EH (cell line): ENCODE measurements around the gene RPTOR.
A peak's percentile ranks its signal among the peaks of the same experiment; 100 is the strongest.

Experiments
- DNase-seq: peaks from one replicate; pipeline ENCODE4 v3.0.0-alpha.2; 2015; ENCODE audit warnings: low read depth

Gene RPTOR

DNA sequence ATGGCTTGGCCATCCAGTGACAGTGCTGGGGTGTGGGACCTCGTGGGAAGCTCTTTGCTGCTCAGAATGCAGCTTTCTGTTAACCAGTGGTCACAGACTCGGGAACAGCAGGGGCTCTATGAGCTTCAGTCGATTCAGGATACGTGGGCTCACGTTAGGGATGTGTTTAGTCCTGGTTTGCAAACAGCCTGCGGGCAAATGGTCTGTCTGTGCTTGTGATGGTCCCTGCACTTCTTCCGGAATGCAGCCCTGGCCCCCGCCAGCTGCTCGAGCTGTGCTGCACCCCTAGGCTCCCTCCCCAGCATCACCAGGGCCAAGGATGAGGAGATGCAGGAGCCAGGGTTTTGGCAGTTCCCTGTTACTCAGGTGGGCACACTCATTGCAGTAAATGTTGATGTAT, 274.2 kb downstream of the RPTOR start:
- no peak for DNase-seq

- no peak for DNase-seq
Observed at GRCh38 chr17:80819422-80820164, 275.0 kb downstream of the RPTOR start.

DNA sequence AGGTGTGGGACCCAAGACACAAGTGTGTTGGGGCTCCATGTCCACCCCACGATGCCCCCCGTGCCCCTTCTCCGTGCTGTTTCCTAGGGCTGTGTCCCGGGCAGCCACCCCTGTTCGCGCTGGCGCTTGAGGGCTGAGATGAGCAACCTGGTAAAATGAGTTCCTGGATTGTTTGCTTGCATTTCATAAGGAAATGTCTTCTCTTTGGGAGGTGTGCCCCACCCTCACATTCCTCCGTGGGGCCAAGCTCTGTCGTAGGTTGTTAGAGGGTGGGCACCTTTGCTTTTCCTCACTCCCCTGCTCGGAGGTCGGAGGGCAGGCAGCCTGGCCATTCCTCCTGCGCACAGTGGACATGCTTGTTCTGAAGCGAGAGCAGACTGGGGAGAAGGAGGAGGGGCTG, 275.7 kb downstream of the RPTOR start:
- DNase-seq: no peak

GRCh38 chr17:80821546-80821945, 276.9 kb downstream of the RPTOR start:
- no peak for DNase-seq

- no peak for DNase-seq
Observed at GRCh38 chr17:80822021-80822699, 277.5 kb downstream of the RPTOR start.

GRCh38 chr17:80822700-80823410, 278.2 kb downstream of the RPTOR start:
- DNase-seq: peak; percentile 61

GRCh38 chr17:80824549-80825470, 280.2 kb downstream of the RPTOR start:
- no peak for DNase-seq

DNA sequence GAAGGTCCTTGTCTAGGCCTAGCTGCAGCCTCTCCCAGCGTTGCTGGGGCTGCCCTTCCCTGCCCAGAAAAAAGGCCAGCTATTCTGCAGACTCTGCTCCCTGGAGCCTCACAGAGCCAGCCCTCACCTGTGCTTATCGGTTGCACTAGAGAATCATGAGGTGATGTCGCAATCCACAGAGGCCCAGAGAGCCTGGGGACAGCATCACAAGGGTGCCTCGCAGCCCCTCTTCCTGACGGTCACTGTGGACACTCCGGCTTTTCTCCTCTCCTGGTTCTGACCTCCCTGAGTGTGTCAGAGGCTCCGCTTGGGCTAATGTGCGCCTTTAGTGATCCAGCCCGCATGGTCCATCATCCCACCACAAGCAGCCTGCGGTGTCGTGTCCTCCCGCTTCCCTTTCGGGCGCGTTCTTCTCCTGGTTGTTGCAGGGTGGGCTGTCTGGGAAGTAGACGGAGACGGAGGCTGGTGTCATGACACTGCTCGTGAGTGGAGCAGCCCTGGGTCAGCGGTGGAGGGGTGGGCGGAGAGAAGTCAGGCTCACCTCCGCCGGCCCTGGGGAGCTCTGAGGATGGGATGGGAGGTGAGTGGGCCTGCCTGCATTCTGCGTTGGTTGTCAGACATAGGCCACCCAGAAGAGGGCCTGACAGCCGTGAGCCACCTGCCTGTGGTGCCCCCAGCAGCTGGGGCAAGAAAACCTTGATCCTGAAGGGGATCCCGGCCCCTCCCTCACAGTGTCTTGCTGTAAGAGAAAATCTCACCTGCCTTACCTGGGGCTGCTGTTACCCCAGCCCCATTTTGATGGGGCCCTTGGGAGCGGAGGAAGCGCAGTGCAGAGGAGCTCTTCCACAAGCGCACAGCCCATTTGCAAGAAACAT, 281.1 kb downstream of the RPTOR start:
- DNase-seq: no peak

DNA sequence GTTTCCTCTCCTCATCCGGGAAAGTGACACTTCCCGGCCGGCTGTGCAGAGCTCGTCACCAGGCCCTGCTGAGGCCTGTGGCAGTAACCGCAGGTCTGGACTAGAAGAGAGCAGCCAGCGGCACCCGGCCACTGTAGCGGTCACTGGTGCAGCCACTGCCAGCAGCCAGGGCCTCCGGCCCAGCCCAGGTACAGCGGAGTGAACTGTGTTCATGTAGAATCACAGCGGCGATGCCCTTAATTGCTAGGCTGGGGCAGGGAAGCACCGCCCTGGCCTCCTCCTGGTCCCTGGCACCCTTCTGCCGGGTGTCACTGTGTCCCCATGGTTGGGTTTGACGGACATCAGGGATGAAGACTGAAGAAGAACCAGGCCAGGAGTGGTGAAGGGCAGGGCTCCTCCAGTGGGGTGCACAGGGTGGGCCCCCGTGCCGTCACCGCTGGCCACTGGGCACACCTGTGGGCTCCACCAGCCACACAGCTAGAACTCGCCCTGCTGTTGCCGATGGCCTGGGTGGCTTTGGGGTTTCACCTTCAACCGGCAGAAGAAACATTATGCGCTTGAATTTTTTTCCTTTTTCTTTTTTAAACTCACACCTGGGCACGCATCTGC, 281.8 kb downstream of the RPTOR start:
- no peak for DNase-seq

DNA sequence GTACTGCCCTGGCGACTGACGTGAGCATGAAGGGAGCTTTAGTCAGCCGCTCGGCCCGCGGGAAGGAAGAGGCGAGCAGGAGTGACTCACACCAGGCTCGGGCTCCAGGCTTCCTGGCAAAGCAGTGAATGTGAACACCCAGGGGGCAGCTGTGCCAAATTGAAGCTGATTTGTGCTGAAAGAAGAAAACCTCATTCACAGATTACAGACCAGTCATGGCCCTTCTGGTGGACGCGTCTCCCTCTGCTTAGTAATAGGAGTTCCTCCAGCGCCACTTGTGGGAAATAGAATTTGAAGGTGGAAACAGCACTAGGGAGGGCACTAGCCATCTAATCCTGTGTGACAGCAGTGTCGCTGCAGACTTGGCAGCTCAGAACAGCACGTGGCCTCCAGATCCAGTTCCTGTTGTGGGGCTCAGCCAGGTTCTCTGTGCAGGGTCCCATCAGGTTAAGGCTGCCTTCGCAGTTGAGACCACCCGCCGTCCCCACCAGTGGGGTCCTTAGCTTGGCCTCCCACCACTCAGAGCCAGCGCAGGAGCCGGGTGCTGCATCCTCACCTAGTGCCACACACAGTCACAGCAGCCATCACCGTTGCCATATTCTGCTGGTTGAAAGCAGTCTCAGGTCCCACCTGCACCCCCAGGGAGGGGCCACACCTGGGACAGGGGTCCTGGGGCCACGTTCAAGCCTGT, 282.5 kb downstream of the RPTOR start:
- DNase-seq: peak; percentile 98

GRCh38 chr17:80827646-80828643, 283.3 kb downstream of the RPTOR start:
- no peak for DNase-seq

GRCh38 chr17:80829166-80829813, 284.7 kb downstream of the RPTOR start:
- DNase-seq: no peak

DNA sequence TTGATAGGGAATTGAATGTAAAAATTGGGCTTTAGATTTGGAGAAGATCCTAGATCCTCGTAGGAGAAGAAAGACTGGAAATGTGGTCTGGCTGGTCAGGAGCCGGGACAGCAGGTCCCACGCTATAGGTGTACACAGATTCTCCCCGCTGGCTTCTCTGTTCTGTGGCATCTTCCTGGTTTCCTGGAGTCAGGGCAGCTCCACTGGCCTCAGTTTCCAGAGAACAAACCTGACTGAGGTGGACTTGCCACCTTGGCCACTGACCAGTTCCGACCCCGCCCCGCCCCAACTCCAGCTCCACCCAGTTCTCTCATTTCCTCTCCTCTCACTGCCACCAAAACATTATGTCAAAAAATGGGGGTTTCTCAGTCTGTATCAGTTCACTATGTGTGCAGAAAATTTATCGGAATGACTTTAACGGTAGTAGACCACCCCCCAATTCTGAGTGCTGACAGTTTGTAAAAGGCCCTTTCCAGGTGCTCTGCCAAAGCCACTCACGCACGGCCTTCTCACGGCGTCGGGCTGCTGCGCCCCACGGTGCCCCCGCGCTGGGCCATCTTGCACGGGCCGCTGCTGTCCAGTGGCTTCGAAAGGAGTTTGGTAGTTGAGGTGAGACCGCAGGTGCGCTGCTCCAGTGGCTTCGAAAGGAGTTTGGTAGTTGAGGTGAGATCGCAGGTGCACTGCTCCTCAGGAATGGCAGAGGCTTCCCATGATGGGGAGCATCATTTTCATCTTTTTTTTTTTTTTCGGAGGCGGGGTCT, 285.6 kb downstream of the RPTOR start:
- DNase-seq: no peak

- no peak for DNase-seq
Observed at GRCh38 chr17:80831491-80831890, 286.9 kb downstream of the RPTOR start.

- peak; percentile 81 for DNase-seq
Observed at GRCh38 chr17:80832266-80832676, 287.6 kb downstream of the RPTOR start.

DNA sequence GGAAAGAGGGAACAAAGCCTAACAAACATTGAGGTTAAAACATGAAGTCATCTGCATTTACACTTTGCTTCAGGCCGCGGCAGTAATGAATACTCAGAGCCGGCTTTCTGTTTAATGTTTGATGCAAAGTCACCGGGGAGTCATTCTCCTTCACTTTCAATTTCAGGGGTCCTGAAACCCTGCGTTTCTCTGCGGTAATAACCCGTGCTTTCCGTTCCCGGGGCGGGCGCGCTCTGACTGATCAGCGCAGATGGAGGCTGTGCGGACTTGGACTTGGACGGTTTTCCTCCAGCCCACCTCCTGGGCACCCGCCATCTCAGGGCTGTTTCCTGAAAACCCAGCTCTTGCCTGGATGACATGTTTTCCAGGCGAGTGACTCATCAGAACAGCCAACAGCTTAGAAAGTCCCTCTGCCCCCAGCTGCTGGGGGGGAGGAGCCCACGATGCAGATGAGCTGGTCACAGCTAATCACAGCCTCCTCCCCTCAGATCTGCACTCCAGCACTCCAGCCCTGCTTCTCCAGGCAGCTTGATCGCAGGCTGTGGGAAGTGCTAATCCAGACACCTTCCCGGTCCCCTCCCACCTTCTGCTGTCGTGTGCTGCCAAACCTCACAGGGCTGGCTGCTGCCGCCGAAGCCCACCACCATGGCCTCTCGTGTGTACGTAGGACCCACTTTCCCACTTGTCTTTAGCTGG, 288.4 kb downstream of the RPTOR start:
- DNase-seq: peak; percentile 99
